OCI-M1 (cell line): ENCODE data around the gene ABHD10.
"Not testable (repeated sequence)": the region's sequence is repeated elsewhere in the genome, so short reads cannot be mapped to it uniquely, and the experiment has no call there.

Experiments used
- DNase-seq: peaks from one replicate; lab custom pipeline; 2025; lab: John Stamatoyannopoulos, UW

The ABHD10 gene

GRCh38 chr3:112032098-112032731, 53.4 kb downstream of the ABHD10 start:
- DNase-seq = no peak

GRCh38 chr3:112034436-112034835, 55.6 kb downstream of the ABHD10 start, which contains the start of gene TMPRSS7:
TSS of gene TMPRSS7 (plus strand) at chr3:112034736. CDS start at chr3:112034846, 110 bp downstream.
- DNase-seq = no peak

- DNase-seq = no peak
Measured at GRCh38 chr3:112035241-112035640, 56.4 kb downstream of the ABHD10 start.

- not testable (repeated sequence) for DNase-seq
Measured at GRCh38 chr3:112037194-112037593, 58.4 kb downstream of the ABHD10 start.

- no peak for DNase-seq
Measured at GRCh38 chr3:112038863-112039262, 60.0 kb downstream of the ABHD10 start.

- no peak for DNase-seq
Measured at GRCh38 chr3:112041321-112041720, 62.5 kb downstream of the ABHD10 start.

GRCh38 chr3:112042842-112043280, 64.0 kb downstream of the ABHD10 start:
- no peak for DNase-seq
